Stimulated activated CD8-positive, alpha-beta memory T cell treated with anti-CD3 and anti-CD28 coated beads, Interleukin-15, amount 100 ng/mL, for 48 hours (primary cell): ENCODE measurements around the gene CDK4.

ENCODE experiments used
- DNase-seq, 2 donors: peaks; one replicate each; pipeline ENCODE4 v3.0.0-alpha.2; 2020; ENCODE audit warnings: low read depth in 2 of 2

The CDK4 gene

DNA sequence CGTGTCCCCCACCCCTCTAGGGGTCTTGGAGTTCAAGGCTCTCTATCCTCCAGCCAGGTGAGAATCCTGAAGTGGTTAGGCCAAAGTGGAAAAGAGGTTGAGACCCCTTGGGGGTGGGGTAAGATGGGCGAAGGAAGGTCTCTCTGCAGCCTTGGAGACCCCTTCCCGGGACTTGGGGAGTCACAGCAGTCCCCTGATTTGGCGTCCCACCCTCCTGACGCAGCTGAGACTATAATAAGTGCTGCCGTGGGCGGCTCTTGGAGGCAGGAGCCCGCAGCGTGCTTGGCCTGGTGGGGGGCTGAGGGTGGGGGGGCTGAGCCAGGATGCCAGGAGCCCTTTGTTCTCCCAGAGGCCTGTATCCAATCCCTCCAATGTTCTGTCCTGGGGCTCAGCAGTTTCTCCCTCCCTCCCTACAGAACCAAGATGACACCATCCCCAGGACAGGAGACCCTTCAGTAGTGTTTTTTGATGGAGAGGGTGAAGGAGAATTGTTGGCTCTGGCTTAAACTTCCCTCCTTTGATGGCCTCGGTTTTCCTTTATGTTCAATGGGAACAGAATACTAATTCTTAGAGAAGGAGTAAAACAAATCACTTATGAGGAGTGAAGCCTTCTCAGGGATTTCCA, 12.1 kb downstream of the CDK4 start:
- DNase-seq, result no peak

DNA sequence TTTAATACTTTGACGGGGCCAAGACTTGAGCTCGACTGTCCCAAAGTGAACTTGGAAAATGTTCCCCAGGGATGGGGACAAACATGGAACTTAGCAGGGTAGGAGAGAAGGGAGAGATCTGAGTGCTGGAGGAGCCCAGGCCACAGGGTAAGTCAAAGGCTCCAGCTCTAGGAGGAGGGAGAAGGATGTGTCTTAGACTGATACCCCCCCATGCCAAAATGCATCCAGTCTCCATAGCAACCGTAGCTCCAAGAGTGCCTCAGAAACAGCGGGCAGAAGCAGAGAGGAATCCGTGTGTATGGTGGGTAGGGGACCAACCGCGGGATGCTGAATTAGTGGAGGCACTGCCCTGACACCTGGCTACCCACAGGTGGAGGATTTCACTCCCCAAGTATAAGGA, 12.7 kb downstream of the CDK4 start:
- no peak for DNase-seq

DNA sequence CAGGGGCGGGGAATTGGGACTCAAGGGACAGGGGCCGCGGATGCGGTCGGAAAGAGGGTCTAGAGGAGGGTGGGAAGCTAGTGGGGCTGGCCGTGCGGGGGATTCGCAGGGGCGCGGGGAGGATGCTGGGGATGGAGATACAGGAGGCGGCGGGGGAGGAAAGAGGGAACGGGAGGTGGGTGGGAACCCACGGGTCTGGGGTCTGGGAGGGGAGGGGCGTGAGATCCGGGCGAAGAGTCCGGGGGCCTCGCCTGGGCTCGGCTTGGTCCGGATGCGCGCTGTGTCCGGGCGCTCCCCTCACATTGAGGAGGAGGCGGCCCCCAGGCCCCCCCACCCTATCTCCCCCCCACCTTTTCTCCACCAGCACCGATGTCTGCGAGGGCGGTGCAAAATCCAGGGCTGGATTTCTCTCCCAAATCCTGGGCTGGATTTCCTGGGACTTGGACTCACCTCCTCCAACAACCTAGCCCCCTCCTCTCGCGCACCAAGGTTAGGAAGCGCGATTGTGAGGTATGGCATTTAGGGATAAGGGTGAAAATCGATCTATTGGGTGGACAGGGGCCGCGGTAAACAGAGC, 13.4 kb downstream of the CDK4 start, which contains the start of gene AGAP2:
Gene AGAP2 (minus strand): TSS at position 82 of the 577 bp plus-strand sequence. CDS start 496 bp downstream, outside the sequence.
- no peak for DNase-seq

DNA sequence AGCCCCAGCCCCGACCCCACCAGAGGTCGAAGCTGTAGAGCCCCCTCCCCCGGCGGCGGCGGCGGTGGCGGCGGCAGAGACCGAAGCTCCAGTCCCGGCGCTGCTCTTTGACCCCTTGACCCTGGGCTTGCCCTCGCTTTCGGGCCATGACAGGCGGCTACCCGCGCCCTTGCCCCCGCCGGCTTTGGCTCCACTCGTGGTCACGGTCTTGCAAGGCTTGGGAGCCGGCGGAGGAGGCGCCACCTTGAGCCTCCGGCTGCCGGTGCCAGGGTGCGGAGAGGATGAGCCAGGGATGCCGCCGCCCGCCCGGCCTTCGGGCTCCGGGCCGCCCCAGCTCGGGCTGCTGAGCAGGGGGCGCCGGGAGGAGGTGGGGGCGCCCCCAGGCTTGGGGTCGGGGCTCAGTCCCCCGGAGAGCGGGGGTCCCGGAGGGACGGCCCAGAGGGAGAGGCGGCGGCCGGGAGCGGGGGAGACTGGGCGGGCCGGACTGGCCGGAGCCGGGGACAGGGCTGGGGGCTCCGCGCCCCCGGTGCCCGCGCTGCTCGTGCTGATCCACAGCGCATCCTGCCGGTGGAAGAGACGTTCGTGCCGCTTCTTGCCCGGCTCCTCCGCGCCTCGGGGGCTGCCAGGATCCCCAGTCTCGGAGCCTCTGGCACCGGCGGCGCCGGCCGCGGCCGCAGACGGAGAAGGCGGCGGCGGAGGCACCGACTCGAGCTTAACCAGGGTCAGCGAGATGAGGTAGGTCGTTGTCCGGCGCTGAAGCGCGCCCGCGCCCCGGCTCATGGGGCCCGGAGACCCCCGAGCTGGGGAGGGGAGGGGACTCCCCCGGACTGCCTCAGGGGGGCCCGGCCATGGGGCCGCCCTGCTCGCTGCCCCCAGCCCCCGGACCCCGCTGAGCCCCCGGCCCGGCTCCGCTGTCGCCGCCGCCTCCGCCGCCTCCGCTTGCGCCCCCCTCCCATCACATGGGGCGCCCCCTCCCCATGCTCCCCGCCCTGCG, 14.3 kb downstream of the CDK4 start:
- DNase-seq, result no peak

DNA sequence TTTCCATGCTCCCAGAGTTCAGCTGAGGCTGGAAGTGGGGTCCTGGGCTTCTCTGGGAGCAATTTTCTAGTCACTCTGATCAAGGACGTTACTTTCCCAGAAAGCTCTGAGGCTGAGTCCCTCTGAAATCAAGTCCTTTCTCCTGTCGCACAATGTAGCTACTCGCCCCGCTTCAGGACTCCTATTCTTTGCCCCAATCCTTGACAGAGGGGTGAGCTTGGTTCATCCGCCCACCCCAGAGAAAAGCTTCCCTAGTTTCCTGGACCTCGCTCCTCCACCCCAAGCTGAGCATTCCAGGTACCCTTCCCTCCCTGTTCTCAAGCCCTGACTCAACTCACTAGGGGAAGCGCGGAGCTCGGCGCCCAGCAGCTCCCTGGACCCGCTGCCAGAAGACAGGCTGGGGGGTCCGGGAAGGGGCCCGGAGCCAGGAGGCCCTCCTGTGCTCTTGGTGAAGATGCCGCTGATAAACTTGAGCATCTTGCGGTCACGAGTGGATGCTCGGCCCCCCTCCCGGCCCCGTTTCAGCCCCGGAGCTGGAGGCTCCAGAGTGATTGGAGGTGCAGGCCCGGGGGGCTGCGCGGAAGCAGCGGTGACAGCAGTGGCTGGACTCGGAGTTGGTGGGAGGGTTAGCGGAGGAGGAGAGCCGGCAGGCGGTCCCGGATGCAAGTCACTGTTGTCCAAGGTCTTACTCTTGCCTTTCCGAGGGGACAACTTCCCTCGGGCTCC, 15.2 kb downstream of the CDK4 start:
- no peak for DNase-seq

DNA sequence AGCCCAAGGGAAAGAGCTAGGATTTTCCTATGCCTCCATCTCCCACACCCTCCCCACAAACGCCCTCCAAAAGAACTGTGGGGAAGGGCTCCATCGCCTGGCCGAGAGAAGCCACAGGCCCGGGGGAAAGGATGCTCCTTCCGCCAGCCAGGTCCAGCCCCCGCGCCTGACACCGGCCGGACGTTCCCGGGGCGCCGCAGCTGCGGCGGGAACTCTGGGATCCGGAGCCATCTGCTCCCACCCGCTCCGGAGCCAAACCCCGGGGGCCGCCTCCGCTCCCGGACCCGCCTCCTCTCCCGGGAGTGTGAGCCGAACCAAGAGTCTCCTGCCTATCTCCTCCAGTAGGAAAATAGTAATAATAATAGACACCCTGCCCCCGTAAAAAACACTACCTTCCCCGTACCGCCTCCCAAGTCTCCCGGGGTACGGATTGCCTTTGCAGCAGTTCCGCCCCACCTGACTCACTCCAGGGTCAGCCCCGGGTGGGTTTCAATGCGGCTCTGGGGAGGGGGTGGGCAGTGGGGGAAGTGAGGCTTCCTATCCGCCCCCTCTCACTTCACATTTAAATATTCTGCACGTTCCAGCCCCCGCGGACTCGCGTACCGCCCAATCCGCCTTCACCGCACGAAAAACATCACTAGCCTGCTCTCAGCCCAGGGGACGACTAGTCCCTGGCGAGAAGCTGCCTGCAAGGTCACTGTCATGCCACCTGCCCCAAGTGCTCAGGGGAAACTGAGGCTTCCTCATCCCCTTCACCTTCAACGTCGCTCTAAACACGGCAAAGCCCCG, 16.0 kb downstream of the CDK4 start:
- no peak for DNase-seq

DNA sequence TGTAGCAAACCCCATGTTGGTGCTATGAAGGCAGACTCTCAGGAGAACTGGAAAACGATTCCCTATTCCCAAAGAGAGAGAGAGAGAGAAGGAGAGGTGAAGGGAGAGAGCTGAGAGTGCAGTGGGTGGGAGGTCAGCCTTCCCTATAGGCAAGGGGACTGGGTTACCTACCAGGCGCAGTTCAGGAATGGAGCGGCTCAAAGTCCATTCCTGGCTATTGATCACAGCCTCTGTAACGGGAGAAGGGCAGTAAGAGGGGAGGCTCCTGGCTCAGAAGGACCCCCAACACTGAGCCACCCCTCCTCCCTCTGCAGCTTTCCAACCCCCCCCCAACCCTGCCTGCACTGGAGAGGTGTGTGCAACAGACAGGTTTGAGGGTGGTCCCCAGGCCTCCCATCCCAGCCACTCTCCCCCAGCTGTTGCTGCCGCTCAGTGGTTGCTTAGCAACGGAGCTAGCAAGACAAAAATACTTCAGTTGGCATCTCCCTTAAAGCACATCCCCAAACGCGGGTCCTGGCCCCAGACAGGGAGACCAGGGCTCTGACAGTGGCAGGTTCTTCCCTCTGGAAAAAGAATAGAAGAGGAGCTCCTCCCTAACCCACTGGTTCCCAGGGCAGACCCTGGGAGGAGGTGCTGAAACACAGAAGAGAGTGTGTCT, 16.8 kb downstream of the CDK4 start:
- DNase-seq, result no peak

DNA sequence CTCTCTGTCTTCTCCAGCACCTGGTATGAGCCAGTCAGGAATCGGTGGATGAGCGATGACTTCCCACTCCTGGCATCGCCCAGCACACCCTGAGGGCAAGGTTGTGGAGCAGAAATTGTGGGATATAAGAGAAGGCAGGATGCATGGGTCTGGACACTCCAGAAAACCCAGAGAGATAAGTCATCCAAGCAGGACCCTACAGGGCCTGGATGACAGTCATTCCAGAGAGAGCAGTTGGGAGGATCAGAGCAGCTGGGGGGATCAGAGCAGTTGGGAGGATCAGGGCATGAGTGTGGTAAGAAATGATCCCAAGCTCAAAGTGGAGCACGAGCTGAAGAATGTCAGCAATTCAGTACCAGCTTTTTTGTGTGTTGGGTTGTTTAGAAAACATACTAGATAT, 17.5 kb downstream of the CDK4 start:
- DNase-seq, result no peak

DNA sequence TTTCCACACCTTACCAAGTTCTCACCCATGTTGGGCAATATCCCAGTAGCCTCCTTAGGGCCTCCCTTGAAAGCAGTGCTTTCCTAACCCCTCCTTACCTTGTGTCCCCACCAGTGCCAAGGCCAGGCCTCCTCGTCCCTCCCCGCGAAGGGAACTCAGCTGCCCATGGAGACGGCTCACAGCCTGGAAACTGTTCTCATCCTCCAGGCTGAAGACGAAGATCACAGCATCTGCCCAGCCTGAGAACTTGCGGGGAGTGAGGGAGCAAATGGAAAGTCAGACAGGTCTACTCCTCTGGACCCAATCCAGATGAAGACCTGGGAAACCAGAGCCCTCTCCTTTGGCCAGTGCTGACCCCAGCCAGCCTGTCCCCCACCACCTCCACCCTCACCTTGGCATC, 18.2 kb downstream of the CDK4 start:
- no peak for DNase-seq

DNA sequence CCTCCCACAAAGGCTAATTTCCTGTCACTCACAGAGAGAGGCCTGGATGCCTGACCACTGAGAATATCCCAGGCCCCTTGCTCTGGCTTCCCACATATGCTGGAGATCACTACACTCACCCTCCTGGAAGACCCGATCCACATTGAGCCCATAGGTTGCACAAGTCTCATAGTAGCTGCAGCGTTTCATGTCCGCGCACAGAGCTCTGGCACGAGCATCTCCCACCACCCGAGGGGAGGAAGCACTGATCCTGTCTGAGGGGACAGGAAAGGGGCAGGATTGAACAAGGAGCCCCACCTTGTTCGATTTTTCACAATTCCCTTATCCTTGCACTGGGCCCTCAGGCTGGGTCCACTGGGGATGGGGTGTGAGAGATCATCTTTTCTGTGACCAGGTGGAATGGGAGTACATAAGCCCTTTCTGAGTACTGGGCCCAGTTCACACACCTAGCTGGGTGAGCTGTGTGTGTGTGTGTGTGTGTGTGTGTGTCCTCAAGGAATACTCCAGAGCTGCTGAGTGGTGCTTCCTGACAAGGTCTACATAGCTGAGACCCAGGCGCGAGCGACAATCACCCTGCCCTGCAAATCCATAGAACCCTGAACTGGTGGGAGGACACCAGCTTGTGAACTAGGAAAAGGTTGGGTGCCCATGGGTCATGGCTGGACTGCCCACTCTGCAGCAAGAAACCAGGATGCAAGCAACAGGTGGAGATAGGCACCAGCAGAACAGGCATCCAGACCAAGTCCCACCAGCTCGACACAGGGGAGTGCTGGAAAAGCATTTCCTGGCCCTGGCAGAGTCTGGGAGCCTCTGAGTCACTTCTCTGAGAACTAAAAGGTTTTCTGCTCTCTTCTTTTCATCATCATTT, 19.1 kb downstream of the CDK4 start:
- DNase-seq, result no peak

DNA sequence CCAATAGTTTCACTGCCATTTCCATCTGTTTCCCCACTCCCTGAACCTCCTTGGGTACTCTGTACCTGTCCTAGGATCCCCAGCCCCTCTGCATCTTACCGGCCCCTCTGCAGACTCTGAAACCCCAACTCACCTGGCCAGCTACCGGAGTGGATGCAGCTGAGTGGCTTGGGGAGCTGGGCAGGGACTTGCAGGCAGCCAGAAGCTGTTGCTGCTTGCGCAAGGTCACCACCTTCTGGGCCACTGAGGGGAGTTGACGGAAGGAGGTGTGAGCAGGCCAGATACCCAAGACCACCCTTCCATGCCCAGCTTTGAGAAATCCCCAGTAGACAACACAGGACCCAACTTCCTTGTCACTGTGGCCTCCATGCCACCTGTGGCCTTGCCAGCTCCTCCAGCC, 19.8 kb downstream of the CDK4 start:
- no peak for DNase-seq

DNA sequence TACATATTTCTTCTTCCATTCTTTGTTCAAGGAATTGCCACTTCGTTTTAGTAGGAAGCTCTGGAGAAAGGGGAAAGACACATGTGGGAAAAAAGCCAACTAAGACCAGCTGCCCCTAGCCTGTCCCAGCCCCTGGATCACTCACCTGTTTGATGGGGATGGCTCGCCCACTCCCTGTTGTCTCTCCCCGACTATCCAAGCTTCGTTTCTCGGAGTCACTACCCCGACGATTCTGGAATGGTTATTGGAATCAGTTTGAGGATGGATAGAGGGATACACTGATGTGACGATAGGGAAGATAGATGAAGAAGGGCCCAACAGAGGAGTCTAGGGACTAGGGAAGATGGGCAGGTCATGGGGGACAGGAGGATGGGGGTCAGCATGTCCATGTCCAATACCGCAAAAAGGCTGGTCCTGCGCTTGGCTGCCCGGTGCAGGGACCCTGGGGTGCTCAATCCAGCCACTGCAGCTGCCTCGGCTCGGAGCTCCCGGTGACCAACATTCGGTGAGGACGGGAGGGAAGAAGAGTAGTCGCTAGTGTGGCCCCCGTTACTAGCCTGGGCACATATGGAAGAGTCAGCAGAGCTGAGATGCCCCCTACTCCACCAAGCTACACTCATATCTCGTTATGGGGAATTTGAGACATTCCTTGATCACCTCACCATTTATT, 20.6 kb downstream of the CDK4 start:
- DNase-seq, result no peak

DNA sequence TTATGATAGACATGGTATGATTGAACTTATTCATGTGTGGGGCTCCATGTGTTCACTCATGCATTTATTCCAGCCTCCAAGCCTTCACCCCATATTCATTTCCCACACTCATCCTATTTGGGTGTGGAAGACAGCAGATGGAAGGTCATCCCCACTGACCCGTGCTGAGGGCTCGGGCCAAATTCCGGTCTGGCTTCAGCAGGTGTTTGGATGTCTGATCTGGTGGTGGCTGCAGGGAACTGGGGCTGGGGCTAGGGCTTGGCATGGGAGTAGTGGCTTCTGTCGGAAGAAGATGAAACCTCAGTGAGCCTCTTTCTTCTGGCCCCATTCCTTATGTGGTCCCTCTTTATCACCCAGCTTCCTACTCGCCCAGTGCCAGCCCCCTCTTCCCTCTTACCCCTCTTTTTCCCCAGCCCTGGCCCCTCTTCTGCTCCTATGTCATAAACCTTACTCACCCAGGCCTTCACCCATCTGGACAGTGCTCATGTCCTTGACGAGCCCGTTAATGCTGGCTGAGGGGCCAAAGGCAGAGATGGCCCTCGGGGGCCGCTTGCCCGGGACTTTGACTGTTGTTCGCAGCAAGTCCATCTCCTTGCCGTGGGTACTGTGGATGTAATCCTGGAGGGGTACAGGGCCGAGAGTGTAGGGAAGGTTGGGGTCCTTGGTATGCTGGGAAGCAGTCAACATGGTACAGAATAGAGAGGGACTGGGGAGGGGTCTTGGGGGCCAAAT, 21.6 kb downstream of the CDK4 start:
- DNase-seq, result no peak

DNA sequence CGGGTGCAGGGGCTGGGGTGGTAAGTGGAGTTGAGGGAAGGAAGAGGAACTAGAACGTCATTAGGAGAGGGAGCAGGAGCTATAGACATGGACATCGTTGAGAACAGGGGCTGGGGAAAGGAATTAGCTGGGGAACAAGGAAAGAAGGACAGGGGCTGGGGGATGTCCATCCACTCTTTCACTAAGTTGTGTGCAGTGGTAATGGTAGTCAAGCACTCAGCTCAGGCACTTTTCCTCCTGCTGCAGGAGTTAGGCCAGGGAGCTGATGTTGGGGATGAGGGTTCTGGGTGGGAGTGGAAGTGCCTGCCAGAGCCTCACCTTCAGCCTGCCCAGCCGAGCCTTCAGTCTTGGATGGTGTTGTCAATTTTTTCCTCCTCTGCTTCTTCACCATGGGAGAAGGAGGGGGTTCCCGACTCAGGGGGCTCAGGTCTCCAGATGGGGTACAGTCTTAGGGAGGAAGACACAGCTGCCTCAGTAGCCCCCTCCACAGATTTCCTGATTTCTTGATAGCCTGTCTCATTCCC, 22.7 kb downstream of the CDK4 start:
- DNase-seq, result no peak

DNA sequence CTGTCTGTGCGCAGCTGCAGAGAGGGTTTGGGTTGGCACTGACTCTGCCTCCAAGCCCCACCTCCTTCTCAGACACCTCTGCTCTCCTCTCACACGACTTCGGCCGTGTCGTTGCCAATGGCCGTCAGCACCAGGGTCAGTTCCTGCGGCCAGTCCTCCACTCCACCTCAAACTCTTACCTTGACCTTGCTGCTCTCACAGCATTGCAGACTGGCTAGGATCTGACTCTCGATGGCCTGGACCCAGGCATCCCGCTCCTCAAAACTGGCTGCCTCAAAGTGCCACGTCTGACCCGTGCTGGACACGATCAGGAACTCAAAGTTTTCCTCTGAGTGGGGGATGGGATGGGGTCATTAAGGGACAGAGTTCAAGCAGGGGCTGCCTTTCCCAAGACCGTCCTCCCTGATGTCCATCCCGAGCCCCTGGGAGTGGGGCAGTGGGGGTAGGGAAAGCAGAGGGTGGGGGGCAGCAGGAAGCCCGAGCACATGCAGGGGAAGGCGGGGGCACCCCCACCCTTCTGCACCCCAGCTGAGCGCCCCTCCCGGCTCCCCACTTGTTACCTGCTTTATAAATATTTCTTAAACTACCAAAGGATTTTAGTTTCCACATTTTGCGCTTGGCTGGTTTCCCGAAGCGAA, 24.2 kb downstream of the CDK4 start:
- DNase-seq, result no peak

DNA sequence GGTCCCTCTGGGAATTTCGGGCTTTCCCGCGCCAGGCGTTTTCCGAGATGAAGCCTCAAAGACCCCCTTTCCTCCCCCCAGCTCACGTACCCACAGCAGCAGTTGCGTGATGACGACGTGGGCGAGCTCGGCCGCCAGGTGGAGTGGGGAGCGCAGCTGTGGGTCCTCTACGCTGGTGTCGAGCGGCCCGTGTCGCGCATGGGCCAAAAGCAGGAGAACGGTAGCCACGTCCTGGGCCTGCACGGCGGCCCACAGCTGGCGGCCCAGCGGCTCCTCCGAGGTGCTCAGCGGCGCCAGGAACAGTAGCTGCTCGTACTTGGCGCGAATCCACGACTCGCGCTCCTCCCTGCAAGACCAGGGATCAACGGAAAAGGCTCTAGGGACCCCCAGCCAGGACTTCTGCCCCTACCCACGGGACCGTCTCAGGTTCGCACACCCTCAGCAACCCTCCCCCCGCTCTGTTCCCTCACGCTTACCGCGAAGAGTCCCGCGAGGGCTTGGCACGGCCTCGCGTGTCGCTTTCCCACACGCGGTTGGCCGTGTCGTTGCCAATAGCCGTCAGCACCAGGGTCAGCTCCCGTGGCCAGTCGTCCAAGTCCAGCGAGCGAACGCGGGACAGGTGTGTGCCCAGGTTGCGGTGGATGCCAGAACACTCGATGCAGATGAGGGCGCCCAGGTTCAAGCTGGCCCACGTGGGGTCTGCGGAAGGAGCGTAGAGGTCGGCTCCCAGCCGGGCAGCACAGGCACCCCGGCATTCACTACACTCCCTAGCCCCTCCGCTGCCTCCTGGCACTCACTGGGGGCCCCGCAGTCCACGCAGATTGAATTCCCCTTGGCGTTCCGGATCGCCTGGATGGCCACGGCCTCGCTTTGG, 25.0 kb downstream of the CDK4 start:
- no peak for DNase-seq
